GM12878 (cell line): ENCODE results near the gene PTGFRN. TPM values are rescaled to one million over a fixed set of nuclear protein-coding genes. Genes with fewer than 3 reads are reported as not detected.

Experiments
- ATAC-seq: fragments of 200-7000 bp; cut with Tn5 transposase; 3 replicates; pipeline ENCODE4 v1.9.1; 2020; ENCODE audit warnings: mild to moderate bottlenecking, moderate library complexity
- BruUV-seq: library from RNA; stranded (reverse); fragments of 400-500 nt; replicated peaks from 2 replicates; lab custom pipeline; 2021; lab: Mats Ljungman, UMichigan
- CTCF ChIA-PET: fragments of 300-600 bp; sonication (Branson Sonifier 250); formaldehyde crosslinking; extraction: SDS; loops from one replicate; lab custom pipeline; 2021; ENCODE audit warnings: inconsistent platforms; lab: Yijun Ruan, JAX
- POLR2A ChIA-PET: fragments of 350-600 bp; formaldehyde crosslinking; extraction: SDS; loops from one replicate; lab custom pipeline; 2021; ENCODE audit warnings: inconsistent platforms; lab: Charles Lee
- RAD21 ChIA-PET: fragments of 300-600 bp; sonication (Branson Sonifier 250); formaldehyde crosslinking; loops from one replicate; lab custom pipeline; 2023; ENCODE audit warnings: antibody characterized with exemption; ENCODE audit not compliant: unreplicated experiment; lab: Charles Lee
- SMC1A ChIA-PET: fragments of 300-600 bp; sonication (Branson Sonifier 250); formaldehyde crosslinking; loops from one replicate; lab custom pipeline; 2023; ENCODE audit not compliant: unreplicated experiment, uncharacterized antibody; lab: Charles Lee
- DNase-seq: peaks from one replicate; pipeline ENCODE4 v3.0.0-alpha.2; 2011; ENCODE audit warnings: low read depth, low spot score
- FAIRE-seq: peaks from 3 replicates; lab custom pipeline; 2011; peaks lifted over from hg19 to GRCh38; lab: Jason Lieb, UNC
- H2AFZ ChIP-seq: 2 replicates; pipeline ENCODE4 v1.6.0; 2011; ENCODE audit warnings: low read depth, low read length, control low read depth; ENCODE audit not compliant: control insufficient read depth
- H3K27ac ChIP-seq: 2 replicates; pipeline ENCODE4 v1.5.1; 2011; ENCODE audit warnings: control low read depth; ENCODE audit not compliant: control insufficient read depth, insufficient read depth
- H3K27me3 ChIP-seq, 2 experiments: replicated peaks in 1 of 2; 2 replicates each; pipeline versions ENCODE4 v1.6.0 to v1.6.1; 2011; ENCODE audit warnings: low read length in 1 of 2; ENCODE audit not compliant: control insufficient read depth in 2 of 2, insufficient read depth in 2 of 2
- H3K36me3 ChIP-seq, 2 experiments: 2 replicates each; pipeline ENCODE4 v1.5.1; 2011; ENCODE audit warnings: low read length in 1 of 2; ENCODE audit not compliant: control insufficient read depth in 2 of 2, insufficient read depth in 2 of 2
- H3K4me1 ChIP-seq: 2 replicates; pipeline ENCODE4 v1.6.1; 2011; ENCODE audit warnings: mild to moderate bottlenecking, low read length, moderate library complexity, mixed read lengths; ENCODE audit not compliant: control insufficient read depth, insufficient read depth
- H3K4me2 ChIP-seq: 2 replicates; pipeline ENCODE4 v1.6.0; 2011; ENCODE audit warnings: control low read depth; ENCODE audit not compliant: control insufficient read depth, insufficient read depth
- H3K4me3 ChIP-seq: fragments of 200-600 bp; sonication (generic); 2 replicates; pipeline ENCODE4 v1.5.1; 2016
- H3K79me2 ChIP-seq: 2 replicates; pipeline ENCODE4 v1.6.0; 2011; ENCODE audit warnings: low read length; ENCODE audit not compliant: control insufficient read depth, insufficient read depth
- H3K9ac ChIP-seq: 2 replicates; pipeline ENCODE4 v1.8.0; 2011; ENCODE audit warnings: low read length, control low read depth, mixed read lengths; ENCODE audit not compliant: control insufficient read depth, insufficient read depth
- H3K9me3 ChIP-seq: replicated peaks from 3 replicates; pipeline ENCODE4 v1.5.1; 2011; ENCODE audit warnings: mild to moderate bottlenecking, low read length; ENCODE audit not compliant: control insufficient read depth, insufficient read depth
- H4K20me1 ChIP-seq: 2 replicates; pipeline ENCODE4 v1.6.0; 2011; ENCODE audit not compliant: control insufficient read depth, insufficient read depth
- ATF7 ChIP-seq: fragments of 450-650 bp; IDR thresholded peaks from 2 replicates; pipeline ENCODE4 v1.6.1; 2016; ENCODE audit warnings: low read depth, mild to moderate bottlenecking
- BRCA1 ChIP-seq: IDR thresholded peaks from 2 replicates; pipeline ENCODE4 v1.6.1; 2011; ENCODE audit warnings: low read depth, low read length, improper control_type of control experiment
- FOXM1 ChIP-seq: IDR thresholded peaks from 2 replicates; pipeline ENCODE4 v1.6.1; 2012; ENCODE audit warnings: low read depth, mild to moderate bottlenecking, inconsistent platforms, low read length, moderate library complexity
- IRF4 ChIP-seq: IDR thresholded peaks from 2 replicates; pipeline ENCODE4 v1.6.1; 2011; ENCODE audit warnings: low read depth, low read length
- MXI1 ChIP-seq: fragments of 150-350 bp; IDR thresholded peaks from 2 replicates; pipeline ENCODE4 v1.6.1; 2011; ENCODE audit warnings: low read depth, mild to moderate bottlenecking, inconsistent platforms, low read length, improper control_type of control experiment
- NRF1 ChIP-seq: conservative IDR thresholded peaks from 2 replicates; pipeline ENCODE4 v1.6.1; 2011; ENCODE audit warnings: mild to moderate bottlenecking, low read depth, low read length, improper control_type of control experiment
- TCF3 ChIP-seq: IDR thresholded peaks from 2 replicates; pipeline ENCODE4 v1.6.1; 2012; ENCODE audit warnings: low read depth, mild to moderate bottlenecking, low read length, borderline replicate concordance; ENCODE audit not compliant: insufficient read depth
- ZNF274 ChIP-seq: IDR thresholded peaks from one replicate; pipeline ENCODE4 v1.8.0; 2011; ENCODE audit not compliant: insufficient read length, insufficient read depth
- WGBS: methylation state at CpG from one replicate; pipeline ENCODE4 v1.1.6; 2016; ENCODE audit warnings: low lambda C conversion rate; ENCODE audit not compliant: insufficient replicate concordance, insufficient coverage; ENCODE audit errors: missing lambda C conversion rate; 5-methylcytosine and 5-hydroxymethylcytosine counted together
- in situ Hi-C: fragments of 300-500 bp; cut with MboI; formaldehyde crosslinking; loops from 9 replicates; pipeline ENCODE4 v1.14.3; 2018; ENCODE audit warnings: mixed read lengths
- intact Hi-C: fragments of 100-400 bp; cut with micrococcal nuclease; formaldehyde crosslinking; loops from one replicate; pipeline ENCODE4 v1.14.2; 2022; ENCODE audit not compliant: unreplicated experiment
- polyA plus RNA-seq, 11 experiments: library from polyadenylated mRNA; depleted of rRNA in 4 of 11; unstranded in 6 of 11; stranded (reverse) in 5 of 11; fragments of >200 nt; fragmentation: Nextera tagmentation in 4 of 11; fragmentation: Illumina TruSeq in 1 of 11; extraction: Ambion mirVana in 4 of 11; extraction: Trizol in 1 of 11; gene quantifications; 1 replicate in 1 of 11; 2 replicates in 10 of 11; pipeline versions ENCODE4 v1.2.1 to v1.2.3, GENCODE V29; 2011 to 2016; ENCODE audit warnings: inconsistent platforms in 2 of 11, missing spikeins in 2 of 11, low read depth in 1 of 11
- total RNA-seq, 4 experiments: library from RNA; depleted of rRNA in 3 of 4; stranded (reverse); fragments of >200 nt in 3 of 4; fragmentation: Illumina TruSeq in 1 of 4; extraction: Trizol in 1 of 4; gene quantifications; 2 replicates each; pipeline versions ENCODE4 v1.2.1 to v1.2.3, GENCODE V29; 2013 to 2021
- TF ChIP-seq, protein P1 (sequence below): IDR thresholded peaks from 2 replicates; pipeline ENCODE4 v1.6.1; 2011; ENCODE audit warnings: low read depth, mild to moderate bottlenecking, low read length, moderate library complexity, borderline replicate concordance; ENCODE audit errors: extremely low read depth

PTGFRN gene
- total and polyA plus RNA-seq, 10 of the 15 experiments (the other 5 are each of a cell fraction or from before 2014, with no cell fraction given), result 2.7 to 8.3 (median 5.1) TPM

DNA sequence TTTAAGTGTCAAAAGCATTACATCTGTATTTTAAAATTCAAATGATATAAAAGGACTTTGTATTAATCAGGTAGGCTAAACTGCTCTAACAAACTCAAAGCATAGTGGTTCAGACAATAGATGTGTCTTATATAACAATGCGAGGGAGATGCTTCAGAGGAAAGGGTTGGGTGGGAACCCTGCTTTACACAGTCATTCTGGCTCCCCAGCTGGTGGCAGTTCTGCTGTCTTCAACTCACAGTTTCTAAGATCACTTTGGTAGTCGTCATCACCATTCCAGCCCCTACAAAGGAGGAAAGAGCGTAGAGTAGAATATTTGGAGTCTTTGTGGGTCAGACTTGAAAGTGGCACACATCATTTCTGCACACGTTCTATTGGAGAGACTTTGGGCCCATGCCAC, 4.2 kb downstream of the PTGFRN start:
- no peaks in the 10 kb centered on the region for H3K36me3 ChIP-seq
- H3K9me3 ChIP-seq, result no peaks in the 10 kb centered on the region
- no peak for TF ChIP-seq IRF4
- no peak for TF ChIP-seq MXI1
- no peak for TF ChIP-seq ATF7
- TF ChIP-seq, protein P1, sequence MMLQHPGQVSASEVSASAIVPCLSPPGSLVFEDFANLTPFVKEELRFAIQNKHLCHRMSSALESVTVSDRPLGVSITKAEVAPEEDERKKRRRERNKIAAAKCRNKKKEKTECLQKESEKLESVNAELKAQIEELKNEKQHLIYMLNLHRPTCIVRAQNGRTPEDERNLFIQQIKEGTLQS, result no peak
- TF ChIP-seq FOXM1, result no peak
- TF ChIP-seq BRCA1, result no peak
- no peak for TF ChIP-seq ZNF274
- no peak for TF ChIP-seq NRF1
- TF ChIP-seq TCF3, result no peak
- TF ChIP-seq, all 136 proteins: peak for 0
- no peak for ATAC-seq
- Histone ChIP-seq H3K27ac (no peak overlapping the region), H3K4me3 (no peak overlapping the region), H2AFZ (no peak overlapping the region), H3K4me1 (no peaks in the 10 kb centered on the region), H3K79me2 (no peaks in the 10 kb centered on the region), H4K20me1 (no peaks in the 10 kb centered on the region), H3K9ac (no peak overlapping the region), H3K4me2 (no peak overlapping the region), H3K27me3 (peaks cover 0 to 13% of the 10 kb centered on the region in 2 experiments; a peak in 2 of 4 replicates)
- no peak for FAIRE-seq
- SMC1A ChIA-PET, result interaction anchor here (0.9 to 3.3 kb wide), 6 partner anchors 11 to 188 kb away, joined by 3 to 23 read pairs (median 5); no protein-coding TSS in a partner anchor
- DNase-seq, result no peak
- in situ Hi-C loops (no loop called here), intact Hi-C loops (no loop called here)
- RAD21 ChIA-PET, result interaction anchor here (0.9 to 3.6 kb wide), 4 partner anchors 17 to 87 kb away, joined by 3 to 13 read pairs (median 4); partner anchors contain the start of gene CD101
- CTCF ChIA-PET, result interaction anchor here (1.2 to 1.4 kb wide), 3 partner anchors 32 to 176 kb away, joined by 4 to 9 read pairs (median 4); no protein-coding TSS in a partner anchor
- no TSS peak for BruUV-seq
- POLR2A ChIA-PET, result interaction anchor here (2.2 kb wide), 1 partner anchor 36 kb away, joined by 7 read pairs; no protein-coding TSS in a partner anchor
- WGBS, result 44% methylated on average over 4 of the region's 4 CpGs
